ENCODE data around the gene NPS. TPM values are rescaled to one million over a fixed set of nuclear protein-coding genes. Genes with fewer than 3 reads are reported as not detected.

NPS gene
- total RNA-seq, 1 donor from 2014 or later: not detected

DNA sequence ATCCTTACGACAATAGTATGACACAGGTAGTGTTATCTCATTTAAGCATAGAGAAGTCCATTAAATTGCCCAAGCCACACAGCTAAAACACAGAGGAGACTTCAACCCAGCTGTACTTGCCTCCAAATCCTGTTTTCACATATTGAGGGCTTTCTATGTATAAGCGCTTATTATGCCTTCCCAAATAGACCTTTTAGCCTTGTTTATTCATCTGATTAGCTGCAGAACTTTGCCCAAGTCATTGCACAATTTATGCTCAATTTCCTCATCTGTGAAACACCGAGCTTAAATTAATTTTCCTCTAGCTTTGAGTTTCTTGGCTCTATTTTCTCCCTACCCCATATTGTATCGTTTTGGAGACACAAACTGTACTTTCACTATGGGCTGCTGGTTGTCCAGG is 15.5 kb downstream of the NPS start:
- Mint-ChIP-seq H3K9me3 (ENCODE audit: low read depth) (peaks cover under 1% of the 10 kb centered on the region), H3K4me3 (ENCODE audit: unreplicated experiment) (no peak overlapping the region), H3K27me3 (ENCODE audit: low read depth) (peaks cover 14% of the 10 kb centered on the region), H3K27ac (ENCODE audit: unreplicated experiment) (no peak overlapping the region), H3K36me3 (ENCODE audit: low read depth) (no peaks in the 10 kb centered on the region), H3K4me1 (ENCODE audit: low read depth) (no peaks in the 10 kb centered on the region)
- DNase-seq (ENCODE audit: low spot score): no peak
- TF ChIP-seq, protein P1, sequence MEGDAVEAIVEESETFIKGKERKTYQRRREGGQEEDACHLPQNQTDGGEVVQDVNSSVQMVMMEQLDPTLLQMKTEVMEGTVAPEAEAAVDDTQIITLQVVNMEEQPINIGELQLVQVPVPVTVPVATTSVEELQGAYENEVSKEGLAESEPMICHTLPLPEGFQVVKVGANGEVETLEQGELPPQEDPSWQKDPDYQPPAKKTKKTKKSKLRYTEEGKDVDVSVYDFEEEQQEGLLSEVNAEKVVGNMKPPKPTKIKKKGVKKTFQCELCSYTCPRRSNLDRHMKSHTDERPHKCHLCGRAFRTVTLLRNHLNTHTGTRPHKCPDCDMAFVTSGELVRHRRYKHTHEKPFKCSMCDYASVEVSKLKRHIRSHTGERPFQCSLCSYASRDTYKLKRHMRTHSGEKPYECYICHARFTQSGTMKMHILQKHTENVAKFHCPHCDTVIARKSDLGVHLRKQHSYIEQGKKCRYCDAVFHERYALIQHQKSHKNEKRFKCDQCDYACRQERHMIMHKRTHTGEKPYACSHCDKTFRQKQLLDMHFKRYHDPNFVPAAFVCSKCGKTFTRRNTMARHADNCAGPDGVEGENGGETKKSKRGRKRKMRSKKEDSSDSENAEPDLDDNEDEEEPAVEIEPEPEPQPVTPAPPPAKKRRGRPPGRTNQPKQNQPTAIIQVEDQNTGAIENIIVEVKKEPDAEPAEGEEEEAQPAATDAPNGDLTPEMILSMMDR (IDR thresholded peaks at IDR 0.05): no peak

DNA sequence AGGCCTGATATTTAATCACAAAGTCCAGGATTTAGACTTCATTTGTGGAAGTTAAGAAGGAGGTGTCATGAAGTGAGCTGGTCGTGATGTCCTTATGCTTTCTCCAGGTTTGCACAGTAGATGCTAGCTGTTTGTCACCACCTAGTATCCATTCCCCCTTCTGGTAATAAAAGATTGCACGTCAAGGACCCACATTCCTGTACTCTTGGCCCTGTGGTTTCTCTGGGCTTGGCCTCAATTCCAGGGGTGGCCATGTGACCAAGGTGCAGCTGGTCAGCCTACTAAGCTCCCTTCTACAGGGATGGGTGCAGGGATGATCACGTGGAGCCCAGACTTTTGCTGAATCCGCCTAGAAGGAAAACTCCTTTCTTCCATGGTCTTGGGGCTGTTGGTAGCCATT is 16.5 kb downstream of the NPS start:
- TF ChIP-seq, protein P1 (IDR thresholded peaks at IDR 0.05): no peak
- Mint-ChIP-seq H3K9me3 (ENCODE audit: low read depth) (no peaks in the 10 kb centered on the region), H3K4me1 (ENCODE audit: low read depth) (no peaks in the 10 kb centered on the region), H3K27ac (ENCODE audit: unreplicated experiment) (no peak overlapping the region), H3K36me3 (ENCODE audit: low read depth) (no peaks in the 10 kb centered on the region), H3K27me3 (ENCODE audit: low read depth) (peaks cover 14% of the 10 kb centered on the region), H3K4me3 (ENCODE audit: unreplicated experiment) (no peak overlapping the region)
- DNase-seq (ENCODE audit: low spot score): no peak

DNA sequence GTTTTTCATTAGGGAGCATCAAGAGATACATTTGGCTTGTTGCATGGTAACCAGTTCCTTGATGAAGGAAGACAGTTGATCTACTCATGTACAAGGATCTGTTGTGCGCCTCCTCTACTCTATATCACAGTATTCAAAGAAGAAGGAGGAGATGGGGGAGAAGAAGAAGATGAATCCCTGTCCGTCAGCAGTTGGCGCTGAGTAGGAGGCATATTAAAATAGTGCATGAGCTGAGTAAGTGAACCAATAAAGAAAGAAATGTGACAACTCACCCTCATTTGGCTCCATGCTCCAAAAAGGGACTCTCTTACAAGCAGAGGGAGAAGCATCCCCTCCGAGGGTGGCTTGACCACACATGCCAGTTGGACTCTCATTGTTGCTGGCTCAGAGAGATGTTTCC is 20.1 kb downstream of the NPS start:
- Mint-ChIP-seq H3K27ac (ENCODE audit: unreplicated experiment) (no peak overlapping the region), H3K36me3 (ENCODE audit: low read depth) (peaks cover 6% of the 10 kb centered on the region), H3K27me3 (ENCODE audit: low read depth) (peaks cover 21% of the 10 kb centered on the region), H3K4me1 (ENCODE audit: low read depth) (no peaks in the 10 kb centered on the region), H3K4me3 (ENCODE audit: unreplicated experiment) (no peak overlapping the region), H3K9me3 (ENCODE audit: low read depth) (peaks cover 14% of the 10 kb centered on the region)
- DNase-seq (ENCODE audit: low spot score): no peak
- TF ChIP-seq, protein P1 (IDR thresholded peaks at IDR 0.05): no peak

DNA sequence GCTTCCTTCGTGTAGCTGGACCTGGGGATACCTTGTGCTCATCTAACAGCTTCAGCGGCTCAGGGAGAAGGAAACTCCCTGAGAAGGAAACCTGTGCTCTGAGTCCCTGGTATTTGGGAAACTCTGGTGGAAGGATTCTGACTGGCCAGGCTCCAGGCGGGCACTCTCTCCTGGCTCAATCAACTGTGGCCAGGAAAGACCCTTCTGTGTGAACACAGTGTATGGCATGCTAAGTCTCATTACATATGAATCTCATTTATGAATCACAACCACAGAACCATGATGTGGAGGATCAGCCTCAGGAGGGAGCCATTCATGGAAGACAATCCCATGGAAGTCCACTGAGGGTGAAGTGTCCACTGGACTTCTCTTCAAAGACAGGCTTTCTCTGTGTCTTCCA is 20.9 kb downstream of the NPS start:
- H3K36me3 Mint-ChIP-seq (ENCODE audit: low read depth): peaks cover 9% of the 10 kb centered on the region
- H3K9me3 Mint-ChIP-seq (ENCODE audit: low read depth): peaks cover 20% of the 10 kb centered on the region
- H3K4me3 Mint-ChIP-seq (ENCODE audit: unreplicated experiment): no peak overlapping the region
- no peak overlapping the region for H3K27ac Mint-ChIP-seq (ENCODE audit: unreplicated experiment)
- peaks cover 24% of the 10 kb centered on the region for H3K27me3 Mint-ChIP-seq (ENCODE audit: low read depth)
- DNase-seq (ENCODE audit: low spot score): no peak
- TF ChIP-seq, protein P1 (IDR thresholded peaks at IDR 0.05): no peak
- H3K4me1 Mint-ChIP-seq (ENCODE audit: low read depth): no peaks in the 10 kb centered on the region

DNA sequence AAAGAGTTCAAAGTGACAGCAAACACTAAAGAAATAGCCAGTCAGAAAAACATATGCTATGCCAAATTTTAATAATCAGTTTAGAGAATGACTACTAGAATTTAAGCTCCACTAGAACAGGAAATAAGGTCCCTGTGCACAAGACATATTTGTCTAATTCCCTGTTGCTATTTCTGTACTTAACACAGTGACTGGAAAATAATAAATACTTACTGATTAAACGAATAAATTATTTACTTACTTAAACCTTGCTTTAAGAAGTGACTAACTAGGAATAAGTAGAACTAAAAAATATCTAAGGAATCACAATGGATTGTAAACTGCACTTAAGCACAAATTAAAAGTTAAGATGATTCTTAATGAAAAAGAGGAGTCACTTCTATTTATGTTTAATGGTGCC is 22.3 kb downstream of the NPS start:
- Mint-ChIP-seq H3K27me3 (ENCODE audit: low read depth) (peaks cover 22% of the 10 kb centered on the region), H3K9me3 (ENCODE audit: low read depth) (peaks cover 20% of the 10 kb centered on the region), H3K4me3 (ENCODE audit: unreplicated experiment) (no peak overlapping the region), H3K27ac (ENCODE audit: unreplicated experiment) (no peak overlapping the region), H3K36me3 (ENCODE audit: low read depth) (peaks cover 9% of the 10 kb centered on the region), H3K4me1 (ENCODE audit: low read depth) (peaks cover under 1% of the 10 kb centered on the region)
- TF ChIP-seq, protein P1 (IDR thresholded peaks at IDR 0.05): no peak
- DNase-seq (ENCODE audit: low spot score): no peak
